HepG2 (cell line): ENCODE data around the gene MAPK10.

ENCODE experiments used
- CBX5 ChIP-seq: sonication (generic); formaldehyde crosslinking; IDR thresholded peaks from 2 replicates; pipeline ENCODE4 v1.4.0; 2020; ENCODE audit warnings: missing genetic modification reagents, borderline replicate concordance
- CHD2 ChIP-seq: IDR thresholded peaks from 2 replicates; pipeline ENCODE4 v1.6.1; 2011; ENCODE audit warnings: low read depth, low read length, improper control_type of control experiment
- GABPA ChIP-seq, 2 experiments: IDR thresholded peaks; 2 replicates each; pipeline ENCODE4 v1.6.1; 2011 to 2016; ENCODE audit warnings: low read depth in 2 of 2, low read length in 1 of 2, missing biosample characterization in 1 of 2, missing genetic modification characterization in 1 of 2
- IKZF4 ChIP-seq: sonication (generic); formaldehyde crosslinking; IDR thresholded peaks from 2 replicates; pipeline ENCODE4 v1.5.1; 2020; ENCODE audit warnings: borderline replicate concordance, mild to moderate bottlenecking, low read depth, missing genetic modification reagents; ENCODE audit errors: not compliant biosample characterization
- MAFG ChIP-seq: sonication (generic); formaldehyde crosslinking; IDR thresholded peaks from 2 replicates; pipeline ENCODE4 v1.5.1; 2020; ENCODE audit warnings: mild to moderate bottlenecking, missing genetic modification reagents
- POLR2AphosphoS5 ChIP-seq: IDR thresholded peaks from 2 replicates; pipeline ENCODE4 v1.6.1; 2012; ENCODE audit warnings: low read depth, low read length
- SP1 ChIP-seq, 2 experiments: fragments of 450-650 bp in 1 of 2; sonication (generic) in 1 of 2; formaldehyde crosslinking in 1 of 2; IDR thresholded peaks; 2 replicates each; pipeline versions ENCODE4 v1.4.0 to v1.6.1; 2016 to 2020; ENCODE audit warnings: missing genetic modification reagents in 1 of 2
- TRIM24 ChIP-seq: sonication (generic); formaldehyde crosslinking; IDR thresholded peaks from 2 replicates; pipeline ENCODE4 v1.8.0; 2022; ENCODE audit warnings: mild to moderate bottlenecking, missing genetic modification reagents
- ZBTB40 ChIP-seq, 2 experiments: fragments of 450-650 bp in 1 of 2; sonication (generic) in 1 of 2; formaldehyde crosslinking in 1 of 2; IDR thresholded peaks; 2 replicates each; pipeline versions ENCODE4 v1.6.1 to v1.8.0; 2016 to 2022; ENCODE audit warnings: antibody characterized with exemption in 1 of 2, mild to moderate bottlenecking in 1 of 2, missing genetic modification reagents in 1 of 2
- ZNF350 ChIP-seq: sonication (generic); formaldehyde crosslinking; IDR thresholded peaks from 2 replicates; pipeline ENCODE4 v1.4.0; 2020; ENCODE audit warnings: mild to moderate bottlenecking, low read depth, missing genetic modification reagents, borderline replicate concordance
- ZNF614 ChIP-seq: IDR thresholded peaks from 2 replicates; pipeline ENCODE4 v1.6.1; 2018; ENCODE audit warnings: missing biosample characterization, missing genetic modification reagents, inconsistent platforms, borderline replicate concordance
- ZNF788 ChIP-seq: sonication (generic); formaldehyde crosslinking; IDR thresholded peaks from 2 replicates; pipeline ENCODE4 v1.5.0; 2020; ENCODE audit warnings: mild to moderate bottlenecking, missing genetic modification reagents, borderline replicate concordance

GRCh38 chr4:86048426-86048825 is 311.4 kb downstream of the MAPK10 start:
- no peak for TF ChIP-seq CBX5 (CRISPR knock-in tag)
- no peak for TF ChIP-seq ZBTB40 (IDR thresholded peaks at IDR 0.05)
- TF ChIP-seq ZBTB40 (CRISPR knock-in tag; IDR thresholded peaks at IDR 0.05) = no peak
- TF ChIP-seq TRIM24 (CRISPR knock-in tag) = no peak
- no peak for TF ChIP-seq POLR2AphosphoS5
- no peak for TF ChIP-seq IKZF4 (CRISPR knock-in tag)
- TF ChIP-seq ZNF614 (CRISPR knock-in tag) = no peak
- TF ChIP-seq MAFG (CRISPR knock-in tag) = no peak
- no peak for TF ChIP-seq SP1 (IDR thresholded peaks at IDR 0.05)
- TF ChIP-seq SP1 (CRISPR knock-in tag; IDR thresholded peaks at IDR 0.05) = no peak
- no peak for TF ChIP-seq GABPA (IDR thresholded peaks at IDR 0.05; ENCODE audit: low read depth, low read length)
- no peak for TF ChIP-seq GABPA (CRISPR knock-in tag; IDR thresholded peaks at IDR 0.05; ENCODE audit: low read depth)
- TF ChIP-seq ZNF350 (CRISPR knock-in tag) = no peak
- no peak for TF ChIP-seq CHD2
- no peak for TF ChIP-seq ZNF788
